ENCODE data around the gene HOXB5.

HOXB5 gene

GRCh38 chr17:48567646-48568354 lies 25.8 kb downstream of the HOXB5 start:
- H3K27ac ChIP-seq (ENCODE audit: low read depth, low read length, severe bottlenecking): peak overlapping the region; percentile 23
- peaks cover 31% of the 10 kb centered on the region for H3K4me1 ChIP-seq (ENCODE audit: control insufficient read depth, insufficient read depth, low read length, poor library complexity, severe bottlenecking)
- WGBS, 2 experiments (ENCODE audit: insufficient coverage in 2 of 2): 14 to 15% methylated on average over 2 of the region's 2 CpGs
- H3K36me3 ChIP-seq (ENCODE audit: control insufficient read depth, insufficient read depth, low read length): no peaks in the 10 kb centered on the region
- H3K4me3 ChIP-seq (ENCODE audit: extremely low read depth, insufficient read depth, low read length, poor library complexity, severe bottlenecking): no peak overlapping the region
- H3K9me3 ChIP-seq (ENCODE audit: control insufficient read depth, low read length): no peaks in the 10 kb centered on the region

- 28 to 36% methylated on average over 6 of the region's 6 CpGs for WGBS, 2 experiments (ENCODE audit: insufficient coverage in 2 of 2)
- H3K4me3 ChIP-seq (ENCODE audit: extremely low read depth, insufficient read depth, low read length, poor library complexity, severe bottlenecking): no peak overlapping the region
- H3K27ac ChIP-seq (ENCODE audit: low read depth, low read length, severe bottlenecking): peak overlapping the region; percentile 23
- H3K4me1 ChIP-seq (ENCODE audit: control insufficient read depth, insufficient read depth, low read length, poor library complexity, severe bottlenecking): peaks cover 34% of the 10 kb centered on the region
- no peaks in the 10 kb centered on the region for H3K36me3 ChIP-seq (ENCODE audit: control insufficient read depth, insufficient read depth, low read length)
- H3K9me3 ChIP-seq (ENCODE audit: control insufficient read depth, low read length): no peaks in the 10 kb centered on the region
Observed at GRCh38 chr17:48567209-48567608, 26.4 kb downstream of the HOXB5 start.

GRCh38 chr17:48566717-48567116 lies 26.9 kb downstream of the HOXB5 start:
- no CpG with 5 or more reads among the region's 2 CpGs for WGBS, 2 experiments (ENCODE audit: insufficient coverage in 2 of 2)
- H3K27ac ChIP-seq (ENCODE audit: low read depth, low read length, severe bottlenecking): no peak overlapping the region

GRCh38 chr17:48565925-48566710 lies 27.5 kb downstream of the HOXB5 start:
- Histone ChIP-seq H3K36me3 (ENCODE audit: control insufficient read depth, insufficient read depth, low read length) (no peaks in the 10 kb centered on the region), H3K27ac (ENCODE audit: low read depth, low read length, severe bottlenecking) (no peak overlapping the region), H3K4me3 (ENCODE audit: extremely low read depth, insufficient read depth, low read length, poor library complexity, severe bottlenecking) (no peak overlapping the region), H3K9me3 (ENCODE audit: control insufficient read depth, low read length) (no peaks in the 10 kb centered on the region), H3K4me1 (ENCODE audit: control insufficient read depth, insufficient read depth, low read length, poor library complexity, severe bottlenecking) (peaks cover 27% of the 10 kb centered on the region)
- WGBS, 2 experiments (ENCODE audit: insufficient coverage in 2 of 2): 18 to 20% methylated on average over 1 to 2 of the region's 4 CpGs

More at GRCh38 chr17:48566717-48567116, 26.9 kb downstream of the HOXB5 start:
- Histone ChIP-seq H3K4me3 (ENCODE audit: extremely low read depth, insufficient read depth, low read length, poor library complexity, severe bottlenecking) (no peak overlapping the region), H3K9me3 (ENCODE audit: control insufficient read depth, low read length) (no peaks in the 10 kb centered on the region), H3K4me1 (ENCODE audit: control insufficient read depth, insufficient read depth, low read length, poor library complexity, severe bottlenecking) (peaks cover 33% of the 10 kb centered on the region), H3K36me3 (ENCODE audit: control insufficient read depth, insufficient read depth, low read length) (no peaks in the 10 kb centered on the region)

- no peak overlapping the region for H3K4me3 ChIP-seq (ENCODE audit: extremely low read depth, insufficient read depth, low read length, poor library complexity, severe bottlenecking)
- peak overlapping the region; percentile 41 for H3K27ac ChIP-seq (ENCODE audit: low read depth, low read length, severe bottlenecking)
- H3K4me1 ChIP-seq (ENCODE audit: control insufficient read depth, insufficient read depth, low read length, poor library complexity, severe bottlenecking): peaks cover 23% of the 10 kb centered on the region
- no peaks in the 10 kb centered on the region for H3K9me3 ChIP-seq (ENCODE audit: control insufficient read depth, low read length)
- H3K36me3 ChIP-seq (ENCODE audit: control insufficient read depth, insufficient read depth, low read length): no peaks in the 10 kb centered on the region
- WGBS, 2 experiments (ENCODE audit: insufficient coverage in 2 of 2): no CpG with 5 or more reads among the region's 2 CpGs
Observed at GRCh38 chr17:48565022-48565554, 28.5 kb downstream of the HOXB5 start.

- WGBS, 2 experiments (ENCODE audit: insufficient coverage in 2 of 2): 1 to 4% methylated on average over 25 to 61 of the region's 73 CpGs
- Histone ChIP-seq H3K9me3 (ENCODE audit: control insufficient read depth, low read length) (no peaks in the 10 kb centered on the region), H3K36me3 (ENCODE audit: control insufficient read depth, insufficient read depth, low read length) (no peaks in the 10 kb centered on the region), H3K4me3 (ENCODE audit: extremely low read depth, insufficient read depth, low read length, poor library complexity, severe bottlenecking) (peak overlapping the region; percentile 37), H3K4me1 (ENCODE audit: control insufficient read depth, insufficient read depth, low read length, poor library complexity, severe bottlenecking) (peaks cover 16% of the 10 kb centered on the region), H3K27ac (ENCODE audit: low read depth, low read length, severe bottlenecking) (peak overlapping the region; percentile 57)
Observed at GRCh38 chr17:48564188-48565021, 29.2 kb downstream of the HOXB5 start.

- H3K9me3 ChIP-seq (ENCODE audit: control insufficient read depth, low read length): no peaks in the 10 kb centered on the region
- 9% methylated on average over 4 to 6 of the region's 10 CpGs for WGBS, 2 experiments (ENCODE audit: insufficient coverage in 2 of 2)
- H3K4me1 ChIP-seq (ENCODE audit: control insufficient read depth, insufficient read depth, low read length, poor library complexity, severe bottlenecking): peaks cover 16% of the 10 kb centered on the region
- H3K36me3 ChIP-seq (ENCODE audit: control insufficient read depth, insufficient read depth, low read length): no peaks in the 10 kb centered on the region
- peak overlapping the region; percentile 32 for H3K4me3 ChIP-seq (ENCODE audit: extremely low read depth, insufficient read depth, low read length, poor library complexity, severe bottlenecking)
- peak overlapping the region; percentile 57 for H3K27ac ChIP-seq (ENCODE audit: low read depth, low read length, severe bottlenecking)
Observed at GRCh38 chr17:48563867-48564187, 29.8 kb downstream of the HOXB5 start.

- Histone ChIP-seq H3K9me3 (ENCODE audit: control insufficient read depth, low read length) (no peaks in the 10 kb centered on the region), H3K27ac (ENCODE audit: low read depth, low read length, severe bottlenecking) (peak overlapping the region; percentile 57), H3K4me3 (ENCODE audit: extremely low read depth, insufficient read depth, low read length, poor library complexity, severe bottlenecking) (peak overlapping the region; percentile 32), H3K36me3 (ENCODE audit: control insufficient read depth, insufficient read depth, low read length) (no peaks in the 10 kb centered on the region), H3K4me1 (ENCODE audit: control insufficient read depth, insufficient read depth, low read length, poor library complexity, severe bottlenecking) (peaks cover 16% of the 10 kb centered on the region)
- WGBS, 2 experiments (ENCODE audit: insufficient coverage in 2 of 2): 25 to 31% methylated on average over 5 of the region's 6 CpGs
Observed at GRCh38 chr17:48563385-48563838, 30.2 kb downstream of the HOXB5 start.

- Histone ChIP-seq H3K4me3 (ENCODE audit: extremely low read depth, insufficient read depth, low read length, poor library complexity, severe bottlenecking) (no peak overlapping the region), H3K27ac (ENCODE audit: low read depth, low read length, severe bottlenecking) (no peak overlapping the region), H3K4me1 (ENCODE audit: control insufficient read depth, insufficient read depth, low read length, poor library complexity, severe bottlenecking) (peaks cover 16% of the 10 kb centered on the region), H3K9me3 (ENCODE audit: control insufficient read depth, low read length) (no peaks in the 10 kb centered on the region), H3K36me3 (ENCODE audit: control insufficient read depth, insufficient read depth, low read length) (no peaks in the 10 kb centered on the region)
- 25 to 50% methylated on average over 2 to 3 of the region's 5 CpGs for WGBS, 2 experiments (ENCODE audit: insufficient coverage in 2 of 2)
Observed at GRCh38 chr17:48562934-48563333, 30.6 kb downstream of the HOXB5 start.
